HG02884 (cell line): ENCODE data around the gene TRPV6.

Source experiments
- ATAC-seq: cut with Tn5 transposase; IDR thresholded peaks from one replicate; pipeline ENCODE4 v1.9.1; 2021; ENCODE audit warnings: mild to moderate bottlenecking, moderate library complexity; ENCODE audit not compliant: unreplicated experiment

Gene TRPV6

GRCh38 chr7:142885311-142886230 lies at the start of gene TRPV6:
Gene TRPV6, minus strand, starts transcription at chr7:142885745.
- no peak for ATAC-seq

DNA sequence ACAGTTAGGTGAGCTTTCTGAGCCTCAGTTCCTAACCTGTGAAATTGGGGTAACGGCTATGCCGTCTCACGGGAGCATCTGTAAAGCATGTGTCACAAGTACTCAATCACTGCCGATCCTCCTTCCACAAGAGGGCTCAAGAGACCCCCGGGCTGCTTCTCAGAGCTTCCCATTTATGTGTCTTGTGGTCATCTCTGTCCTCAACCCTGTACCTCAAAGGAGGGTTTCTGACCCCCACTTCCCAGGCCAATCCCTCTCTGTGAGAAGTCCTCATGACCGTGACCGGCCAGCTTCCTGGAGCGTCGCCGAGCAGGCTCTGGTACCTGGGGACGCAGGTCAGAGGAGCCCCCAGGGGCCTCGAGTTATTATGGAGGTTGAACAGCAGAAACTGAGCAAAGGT lies 48.5 kb upstream of the TRPV6 start:
- no peak for ATAC-seq

- ATAC-seq, result no peak
Observed at GRCh38 chr7:142933624-142934023, 48.1 kb upstream of the TRPV6 start, which contains the start of gene TRPV5. Gene TRPV5, minus strand, starts transcription at chr7:142933746. Its CDS starts 287 bp downstream, at chr7:142933459.

- no peak for ATAC-seq
Observed at GRCh38 chr7:142933092-142933475, 47.5 kb upstream of the TRPV6 start.

DNA sequence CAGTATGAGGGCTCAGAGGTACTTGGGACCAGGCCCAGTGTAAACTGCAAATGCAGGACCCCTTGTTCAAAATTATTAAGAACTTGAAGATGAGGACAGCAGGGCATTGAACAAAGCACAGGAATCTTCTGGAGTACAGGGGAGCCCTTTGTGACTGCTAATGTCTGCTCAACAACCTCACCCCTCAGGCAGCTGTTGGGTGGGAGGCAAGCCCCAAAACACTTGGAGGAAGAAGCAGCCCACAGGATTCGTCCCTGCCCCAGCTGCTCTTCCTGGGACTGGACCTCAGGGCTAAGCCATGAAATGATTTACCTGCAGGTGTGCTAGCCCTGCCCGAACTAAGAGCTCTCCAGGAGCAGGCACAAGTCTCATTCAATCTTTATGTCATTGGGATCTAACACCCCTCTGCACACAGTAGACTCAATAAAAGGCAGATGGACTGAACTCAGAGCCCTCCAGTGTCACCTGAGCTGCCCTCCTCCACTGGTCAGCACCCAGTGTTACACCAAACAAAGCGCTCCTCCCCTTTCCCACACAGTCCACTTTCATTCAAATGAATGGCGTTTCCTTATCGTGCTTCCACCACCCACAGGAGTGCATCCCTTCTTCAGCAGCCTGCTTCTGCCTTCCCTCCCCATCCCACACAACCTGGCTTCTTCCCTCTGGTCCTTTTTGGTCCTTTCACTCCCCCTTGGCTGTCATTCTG lies 47.0 kb upstream of the TRPV6 start:
- no peak for ATAC-seq

DNA sequence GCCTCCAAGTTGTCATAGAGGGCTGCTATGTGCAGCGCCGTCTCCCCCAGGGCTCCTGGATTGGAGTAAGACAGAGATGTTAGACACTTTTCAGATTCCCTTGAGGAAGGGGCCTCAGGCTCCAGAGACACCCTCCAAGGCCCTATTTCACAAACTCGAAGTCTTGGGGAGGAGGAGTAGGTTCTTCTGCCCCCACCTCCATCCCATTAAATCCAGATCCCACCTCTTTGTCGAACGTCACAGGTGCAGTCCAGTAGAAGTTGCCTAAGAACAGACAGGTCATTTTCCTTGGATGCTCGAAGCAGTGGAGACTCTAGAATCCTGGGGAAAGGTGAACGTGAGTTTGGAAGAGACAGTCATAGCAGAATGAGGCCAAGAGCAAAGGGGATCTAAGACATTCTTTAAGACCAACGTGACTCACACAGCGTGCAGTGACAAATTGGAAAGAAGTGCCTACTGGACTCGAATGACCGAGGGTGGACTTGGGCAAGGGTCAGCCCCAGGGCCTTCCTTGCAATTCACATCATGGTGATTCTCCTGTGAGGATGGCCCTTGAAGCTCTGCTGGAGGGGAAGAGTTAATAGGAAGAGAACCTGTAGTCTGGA lies 44.7 kb upstream of the TRPV6 start:
- ATAC-seq, result no peak

GRCh38 chr7:142927949-142928348 lies 42.4 kb upstream of the TRPV6 start:
- ATAC-seq, result no peak

- no peak for ATAC-seq
Observed at GRCh38 chr7:142927085-142927745, 41.7 kb upstream of the TRPV6 start.

- no peak for ATAC-seq
Observed at GRCh38 chr7:142925413-142925812, 39.9 kb upstream of the TRPV6 start.

- ATAC-seq, result no peak
Observed at GRCh38 chr7:142923391-142923790, 37.8 kb upstream of the TRPV6 start.

- no peak for ATAC-seq
Observed at GRCh38 chr7:142919656-142920055, 34.1 kb upstream of the TRPV6 start.

- ATAC-seq, result no peak
Observed at GRCh38 chr7:142918901-142919300, 33.4 kb upstream of the TRPV6 start.

DNA sequence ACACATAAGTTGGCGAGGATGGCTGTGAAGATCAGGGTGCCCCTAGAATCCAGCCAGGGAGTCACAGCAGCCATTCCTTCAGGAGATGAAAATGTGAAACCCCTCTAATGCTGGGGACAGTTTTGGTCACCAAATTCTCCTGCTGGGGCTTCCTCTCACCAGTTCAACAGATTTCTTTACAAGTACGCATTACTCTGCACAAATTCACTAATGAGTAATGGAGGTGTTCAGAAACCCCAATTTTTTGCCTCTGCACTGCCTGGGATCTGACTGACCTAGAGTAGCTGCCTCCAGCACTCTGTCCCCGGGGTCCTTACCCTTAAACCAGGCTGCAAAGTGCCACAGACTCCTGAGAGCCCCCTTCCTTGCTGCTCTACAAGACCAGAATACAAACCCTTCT lies 31.9 kb upstream of the TRPV6 start:
- no peak for ATAC-seq

GRCh38 chr7:142916508-142916907 lies 31.0 kb upstream of the TRPV6 start:
- no peak for ATAC-seq

DNA sequence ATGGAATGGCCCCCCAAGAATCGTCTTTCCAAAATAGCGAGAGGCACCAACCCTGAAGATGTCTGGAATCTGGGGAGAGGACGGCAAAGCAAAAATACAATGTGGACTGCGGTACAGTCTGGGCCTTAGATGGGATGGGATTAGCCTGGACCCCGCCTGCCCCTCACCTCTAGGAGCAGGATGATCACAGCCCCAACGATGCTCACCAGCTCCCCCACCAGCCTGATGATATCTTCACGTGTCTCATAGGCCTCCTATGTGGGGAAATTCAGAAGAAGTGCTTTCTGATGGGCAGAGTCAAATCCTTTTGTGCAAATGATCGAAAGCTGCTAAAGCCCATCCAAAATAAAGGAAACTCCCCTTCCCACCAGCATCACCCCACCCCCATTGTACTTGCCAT lies 29.8 kb upstream of the TRPV6 start:
- no peak for ATAC-seq

DNA sequence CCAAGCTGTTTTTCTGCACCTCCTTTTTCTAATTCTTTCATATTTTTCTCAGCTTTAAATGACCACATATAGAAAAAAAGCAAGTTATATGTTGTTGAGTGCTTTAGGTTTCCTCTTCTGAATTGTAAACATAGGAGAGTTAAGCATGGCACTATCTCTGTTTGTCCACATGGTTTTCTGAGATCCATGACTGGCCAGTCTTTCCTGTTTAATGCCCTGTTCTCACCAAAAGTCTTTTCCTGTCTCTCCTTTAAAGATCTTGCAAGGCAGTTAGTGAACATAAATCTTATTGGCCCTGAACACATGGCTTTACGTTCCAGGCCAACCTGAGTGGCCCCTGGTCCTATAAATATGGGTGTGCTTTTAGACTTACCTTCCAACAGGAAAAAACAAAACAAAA lies 28.6 kb upstream of the TRPV6 start:
- ATAC-seq, result no peak

DNA sequence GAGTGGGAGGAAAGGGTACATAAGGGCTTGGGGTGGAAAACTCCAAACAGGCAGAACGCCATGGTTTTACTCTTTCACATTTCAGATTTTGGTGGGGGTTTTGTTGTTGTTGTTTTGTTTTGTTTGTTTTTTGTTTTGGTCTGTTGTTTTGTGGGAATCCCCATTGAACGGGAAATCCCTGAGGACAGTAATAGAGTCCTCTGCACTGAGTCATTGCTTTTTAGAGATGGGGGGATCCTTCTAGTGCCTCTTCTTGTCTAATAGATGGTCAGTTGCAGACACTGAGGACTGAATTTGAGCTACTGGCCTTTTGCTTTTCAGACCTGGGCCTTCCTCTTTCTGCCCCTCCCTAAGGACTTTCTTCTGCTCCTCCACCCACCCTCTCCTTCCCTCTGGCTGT lies 28.0 kb upstream of the TRPV6 start:
- ATAC-seq, result no peak

DNA sequence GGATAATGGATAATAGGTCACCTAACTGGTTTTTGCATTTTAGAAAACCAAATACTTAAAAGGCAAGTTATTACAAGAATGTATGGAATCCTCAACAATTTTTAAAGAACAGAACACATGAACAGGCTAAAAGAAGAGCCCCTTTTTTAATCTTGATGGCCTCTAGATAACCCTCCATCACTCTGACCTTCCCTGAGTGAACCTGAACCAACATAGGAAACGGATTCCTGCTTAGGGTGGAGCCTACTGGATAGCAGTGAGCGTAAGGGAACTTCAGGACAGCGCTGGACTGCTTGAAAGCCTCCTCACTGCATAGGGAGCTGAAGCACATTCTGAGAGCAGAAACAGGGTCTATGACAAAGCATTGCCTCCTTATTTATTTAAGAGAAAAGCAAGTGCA lies 27.5 kb upstream of the TRPV6 start:
- no peak for ATAC-seq

GRCh38 chr7:142910481-142910880 lies 24.9 kb upstream of the TRPV6 start:
- no peak for ATAC-seq

GRCh38 chr7:142910031-142910433 lies 24.5 kb upstream of the TRPV6 start:
- ATAC-seq, result no peak
